Progenitor cell of endocrine pancreas (in vitro differentiated cells): ENCODE data around the gene CSF1R. TPM values are rescaled to one million over a fixed set of nuclear protein-coding genes. Genes with fewer than 3 reads are reported as not detected.

Experiments used
- DNase-seq: peaks from one replicate; pipeline ENCODE4 v3.0.0; 2021; ENCODE audit warnings: low spot score; ENCODE audit not compliant: unreplicated experiment
- H3K27ac Mint-ChIP-seq: 2 replicates; pipeline ENCODE4 v1.8.0; 2021; ENCODE audit warnings: mild to moderate bottlenecking, moderate library complexity, mixed read lengths
- H3K27me3 Mint-ChIP-seq: 2 replicates; pipeline ENCODE4 v1.8.0; 2021; ENCODE audit warnings: mixed read lengths
- H3K36me3 Mint-ChIP-seq: 2 replicates; pipeline ENCODE4 v1.8.0; 2022; ENCODE audit warnings: mixed read lengths; ENCODE audit not compliant: insufficient read depth
- H3K4me1 Mint-ChIP-seq: 2 replicates; pipeline ENCODE4 v1.8.0; 2021; ENCODE audit warnings: low read depth, mixed read lengths
- H3K4me3 Mint-ChIP-seq: 2 replicates; pipeline ENCODE4 v1.8.0; 2021; ENCODE audit warnings: low read depth, mild to moderate bottlenecking, moderate library complexity, mixed read lengths
- H3K9me3 Mint-ChIP-seq: 2 replicates; pipeline ENCODE4 v1.8.0; 2021; ENCODE audit warnings: low read depth, mixed read lengths
- long read RNA-seq: library from polyadenylated mRNA; unstranded; transcript quantifications from one replicate; pipeline ENCODE4 v2.0.0, GENCODE V29; 2020
- total RNA-seq: library from RNA; stranded (reverse); gene quantifications from 2 replicates; pipeline ENCODE4 v1.2.1, GENCODE V29; 2021
- TF ChIP-seq, protein P1 (sequence below): fragments of 200-600 bp; sonication (generic); IDR thresholded peaks from one replicate; pipeline ENCODE4 v1.5.0; 2021; ENCODE audit warnings: antibody characterized with exemption, mild to moderate bottlenecking; ENCODE audit not compliant: unreplicated experiment

CSF1R gene
- total RNA-seq = not detected in 2 replicates
- long read RNA-seq = 0 reads

DNA sequence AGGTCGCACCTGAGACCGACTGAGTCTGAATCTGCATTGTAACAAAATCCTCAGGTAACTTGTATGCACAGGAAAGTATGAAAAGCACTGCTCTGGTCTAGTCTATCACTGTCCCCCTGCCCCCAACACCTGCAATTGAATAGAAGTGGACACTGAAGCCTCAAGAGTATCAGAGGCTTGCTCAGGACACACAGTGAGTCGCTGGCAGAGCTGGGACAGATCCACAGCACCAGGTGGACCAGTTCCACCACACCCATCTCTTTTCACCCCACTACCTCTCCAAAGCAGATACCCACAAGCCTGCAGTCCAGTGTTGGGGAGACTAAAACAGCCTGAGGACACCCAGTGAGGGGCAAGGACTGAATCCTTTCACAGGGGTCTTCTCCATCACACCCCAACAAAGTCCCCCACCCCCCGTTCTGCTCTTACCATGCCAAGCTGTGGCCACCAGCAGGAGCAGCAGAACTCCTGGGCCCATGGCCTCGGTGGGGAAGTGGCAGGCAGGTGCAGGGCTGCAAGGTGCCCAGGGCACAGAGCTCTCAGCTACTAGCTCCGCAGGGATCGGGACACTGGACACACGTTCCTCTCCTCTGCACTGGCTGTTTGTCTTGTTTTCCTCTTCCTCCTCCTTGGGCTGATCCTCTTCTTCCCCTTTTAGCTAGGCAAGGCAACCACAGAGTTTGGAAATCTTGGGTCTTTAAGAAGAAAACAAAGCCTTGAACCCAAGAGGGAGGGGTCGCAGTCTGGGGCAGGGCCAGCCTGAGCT lies at the start of gene CSF1R:
Gene CSF1R, minus strand, starts transcription at position 605 of the 766 bp plus-strand sequence. Its CDS starts 127 bp downstream, at position 478.
- no peak within 1 kb of the TSS for H3K4me3 Mint-ChIP-seq
- no peaks in the 10 kb centered on the region for H3K9me3 Mint-ChIP-seq
- H3K36me3 Mint-ChIP-seq = no peaks in the 10 kb centered on the region
- no peak within 1 kb of the TSS for H3K27ac Mint-ChIP-seq
- DNase-seq = no peak
- H3K27me3 Mint-ChIP-seq = peaks cover 32% of the 10 kb centered on the region
- TF ChIP-seq, protein P1, sequence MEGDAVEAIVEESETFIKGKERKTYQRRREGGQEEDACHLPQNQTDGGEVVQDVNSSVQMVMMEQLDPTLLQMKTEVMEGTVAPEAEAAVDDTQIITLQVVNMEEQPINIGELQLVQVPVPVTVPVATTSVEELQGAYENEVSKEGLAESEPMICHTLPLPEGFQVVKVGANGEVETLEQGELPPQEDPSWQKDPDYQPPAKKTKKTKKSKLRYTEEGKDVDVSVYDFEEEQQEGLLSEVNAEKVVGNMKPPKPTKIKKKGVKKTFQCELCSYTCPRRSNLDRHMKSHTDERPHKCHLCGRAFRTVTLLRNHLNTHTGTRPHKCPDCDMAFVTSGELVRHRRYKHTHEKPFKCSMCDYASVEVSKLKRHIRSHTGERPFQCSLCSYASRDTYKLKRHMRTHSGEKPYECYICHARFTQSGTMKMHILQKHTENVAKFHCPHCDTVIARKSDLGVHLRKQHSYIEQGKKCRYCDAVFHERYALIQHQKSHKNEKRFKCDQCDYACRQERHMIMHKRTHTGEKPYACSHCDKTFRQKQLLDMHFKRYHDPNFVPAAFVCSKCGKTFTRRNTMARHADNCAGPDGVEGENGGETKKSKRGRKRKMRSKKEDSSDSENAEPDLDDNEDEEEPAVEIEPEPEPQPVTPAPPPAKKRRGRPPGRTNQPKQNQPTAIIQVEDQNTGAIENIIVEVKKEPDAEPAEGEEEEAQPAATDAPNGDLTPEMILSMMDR = no peak
- peaks cover 3% of the 10 kb centered on the region for H3K4me1 Mint-ChIP-seq

DNA sequence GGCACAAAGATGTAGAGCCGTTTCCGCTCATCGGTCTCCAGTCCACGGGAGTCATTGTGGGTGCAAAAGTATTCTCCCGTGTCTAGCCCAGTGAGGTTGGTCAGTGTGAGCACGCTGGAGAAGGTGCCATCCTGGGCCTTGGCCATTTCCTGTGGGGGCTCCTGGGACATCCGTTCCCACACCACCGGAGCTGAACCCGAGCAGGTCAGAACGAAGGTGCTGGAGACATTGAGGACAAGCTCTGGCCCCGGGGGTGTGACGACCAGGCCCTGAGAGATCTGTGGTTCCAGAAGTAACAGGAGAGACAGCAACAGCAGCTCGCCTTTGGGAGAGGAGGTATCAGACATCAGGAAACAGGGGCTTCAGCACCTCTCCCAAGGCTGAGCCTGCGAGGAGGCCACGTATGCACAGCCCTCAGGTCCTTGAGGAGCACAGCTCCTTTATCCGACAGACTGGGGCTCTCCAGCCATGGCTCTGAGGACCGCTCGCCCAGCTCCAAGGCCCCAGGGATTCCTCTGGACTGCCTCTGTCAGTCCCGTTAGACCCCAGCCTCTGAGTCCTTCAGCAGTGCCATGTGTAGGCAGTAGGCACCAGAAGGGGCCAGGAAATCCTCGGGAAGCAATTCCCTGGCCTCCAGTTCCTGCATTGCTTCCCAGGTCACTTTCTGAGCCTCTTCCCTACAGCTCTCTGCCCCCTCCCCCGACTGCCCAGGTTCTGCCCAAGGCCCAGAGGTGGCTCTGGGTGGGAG lies 49.4 kb upstream of the CSF1R start:
- H3K4me1 Mint-ChIP-seq = peaks cover 22% of the 10 kb centered on the region
- H3K27me3 Mint-ChIP-seq = peaks cover 46% of the 10 kb centered on the region
- H3K9me3 Mint-ChIP-seq = no peaks in the 10 kb centered on the region
- no peaks in the 10 kb centered on the region for H3K36me3 Mint-ChIP-seq
- no peak for DNase-seq
- TF ChIP-seq, protein P1 = no peak
- no peak overlapping the region for H3K4me3 Mint-ChIP-seq
- H3K27ac Mint-ChIP-seq = peak overlapping the region; percentile 20

DNA sequence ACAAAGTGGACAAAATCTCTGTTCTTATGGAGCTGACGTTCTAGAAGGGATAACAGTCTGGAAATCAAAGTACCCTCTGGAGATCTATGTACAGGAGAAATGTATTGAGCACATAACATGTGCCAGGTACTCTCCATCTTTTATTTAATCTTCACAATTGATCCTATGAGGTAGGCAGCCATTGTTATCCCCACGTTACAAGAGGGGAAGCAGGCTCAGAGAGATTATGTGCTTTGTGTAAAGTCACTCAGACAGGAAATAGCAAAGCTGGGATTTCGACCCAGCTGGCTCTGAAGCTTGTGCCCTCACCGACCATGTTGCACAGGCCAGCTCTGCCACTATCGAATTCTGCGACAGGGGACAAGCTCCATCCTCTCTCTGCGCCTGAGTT lies 47.8 kb upstream of the CSF1R start:
- no peak overlapping the region for H3K4me3 Mint-ChIP-seq
- no peak for DNase-seq
- H3K4me1 Mint-ChIP-seq = peaks cover 21% of the 10 kb centered on the region
- no peaks in the 10 kb centered on the region for H3K36me3 Mint-ChIP-seq
- no peaks in the 10 kb centered on the region for H3K9me3 Mint-ChIP-seq
- peaks cover 52% of the 10 kb centered on the region for H3K27me3 Mint-ChIP-seq
- H3K27ac Mint-ChIP-seq = no peak overlapping the region
- TF ChIP-seq, protein P1 = no peak

DNA sequence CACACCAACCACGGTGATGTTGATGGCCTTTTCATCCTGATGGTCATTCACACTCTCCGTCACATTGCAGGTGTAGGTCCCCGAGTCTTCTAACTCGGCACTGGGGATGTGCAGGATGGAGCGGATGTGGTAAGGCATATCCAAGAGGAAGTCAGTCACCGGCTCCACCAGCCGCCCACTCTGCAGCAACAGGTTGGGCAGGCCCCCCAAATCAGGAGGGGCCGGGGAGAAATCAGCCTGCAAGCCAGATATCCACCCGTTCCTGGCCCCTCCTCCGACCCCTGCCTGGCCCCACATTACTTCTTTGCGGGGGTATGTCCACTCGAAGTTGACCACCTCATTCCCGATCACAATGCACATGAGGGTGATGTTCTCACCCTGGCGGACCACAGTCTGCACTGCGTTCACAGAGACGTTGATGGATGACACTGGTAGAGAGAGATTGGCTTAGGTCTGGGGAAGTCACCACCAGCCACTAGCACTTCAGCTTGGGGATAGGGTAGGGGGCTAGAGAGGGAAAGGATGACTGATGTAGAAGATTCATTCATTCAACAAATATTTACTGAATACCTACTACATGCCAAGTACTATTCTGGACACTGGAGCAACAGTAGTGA lies 47.3 kb upstream of the CSF1R start:
- Mint-ChIP-seq H3K4me3 (no peak overlapping the region), H3K9me3 (no peaks in the 10 kb centered on the region), H3K36me3 (no peaks in the 10 kb centered on the region), H3K4me1 (peaks cover 16% of the 10 kb centered on the region), H3K27me3 (peaks cover 54% of the 10 kb centered on the region), H3K27ac (no peak overlapping the region)
- DNase-seq = no peak
- TF ChIP-seq, protein P1 = no peak

DNA sequence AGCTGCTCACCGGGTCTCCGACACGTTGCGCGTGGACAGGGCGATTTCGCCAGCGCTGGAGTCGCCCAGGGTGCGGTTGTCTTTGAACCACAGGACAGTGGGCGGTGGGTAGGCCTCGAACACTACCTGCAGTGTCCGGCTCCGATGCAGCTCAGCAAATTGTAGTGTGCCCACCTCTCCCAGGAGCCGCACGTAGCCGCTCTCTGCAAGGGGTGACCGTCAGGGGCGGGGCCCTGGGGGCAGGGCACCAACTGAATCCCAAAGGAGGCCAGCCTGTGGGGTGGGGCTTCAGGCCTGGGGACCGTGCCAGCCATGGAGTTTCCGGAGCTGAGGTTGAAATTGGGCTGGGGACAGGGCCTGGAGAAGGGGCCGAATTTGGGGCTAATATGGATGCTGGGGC lies 46.4 kb upstream of the CSF1R start:
- H3K27ac Mint-ChIP-seq = no peak overlapping the region
- H3K4me1 Mint-ChIP-seq = peaks cover 6% of the 10 kb centered on the region
- no peaks in the 10 kb centered on the region for H3K36me3 Mint-ChIP-seq
- peaks cover 63% of the 10 kb centered on the region for H3K27me3 Mint-ChIP-seq
- TF ChIP-seq, protein P1 = no peak
- no peak for DNase-seq
- H3K4me3 Mint-ChIP-seq = no peak overlapping the region
- H3K9me3 Mint-ChIP-seq = no peaks in the 10 kb centered on the region
